K562 (cell line): ENCODE measurements around the gene PRTFDC1. TPM values are rescaled to one million over a fixed set of nuclear protein-coding genes. Genes with fewer than 3 reads are reported as not detected.

ENCODE experiments used
- ARID2 ChIP-seq: fragments of 450-650 bp; IDR thresholded peaks from 2 replicates; pipeline ENCODE4 v1.6.1; 2017; ENCODE audit warnings: antibody characterized with exemption, mild to moderate bottlenecking
- CBFA2T2 ChIP-seq: fragments of 450-650 bp; conservative IDR thresholded peaks from 2 replicates; pipeline ENCODE4 v1.6.1; 2017; ENCODE audit warnings: mild to moderate bottlenecking
- EGR1 ChIP-seq: fragments of 450-650 bp; conservative IDR thresholded peaks from 2 replicates; pipeline ENCODE4 v1.6.1; 2017; ENCODE audit warnings: mild to moderate bottlenecking
- EHMT2 ChIP-seq: fragments of 450-650 bp; IDR thresholded peaks from 2 replicates; pipeline ENCODE4 v1.6.1; 2018; ENCODE audit warnings: antibody characterized with exemption
- ELF1 ChIP-seq: fragments of 200-800 bp; sonication (Bioruptor generic); IDR thresholded peaks from 2 replicates; pipeline ENCODE4 v1.6.1; 2016; ENCODE audit warnings: missing genetic modification characterization, missing compliant biosample characterization
- ELF4 ChIP-seq: fragments of 450-650 bp; formaldehyde crosslinking; IDR thresholded peaks from 2 replicates; pipeline ENCODE4 v1.4.0; 2022; ENCODE audit warnings: missing genetic modification characterization
- ESRRB ChIP-seq: fragments of 250-450 bp; sonication (Bioruptor Pico); IDR thresholded peaks from 2 replicates; pipeline ENCODE4 v1.5.0; 2020; ENCODE audit warnings: mild to moderate bottlenecking, moderate library complexity, borderline replicate concordance
- FOXK2 ChIP-seq, 2 experiments: fragments of 450-650 bp; IDR thresholded peaks in 1 of 2; conservative IDR thresholded peaks in 1 of 2; 2 replicates each; pipeline ENCODE4 v1.6.1; 2016; ENCODE audit warnings: low read depth in 2 of 2, mild to moderate bottlenecking in 1 of 2
- HNRNPLL ChIP-seq: fragments of 200-400 bp; formaldehyde crosslinking; IDR thresholded peaks from 2 replicates; pipeline ENCODE4 v1.6.1; 2017; ENCODE audit warnings: low read length, low read depth, mild to moderate bottlenecking; ENCODE audit not compliant: poor library complexity, severe bottlenecking
- MTA2 ChIP-seq: fragments of 450-650 bp; IDR thresholded peaks from 2 replicates; pipeline ENCODE4 v1.6.1; 2016; ENCODE audit warnings: low read depth
- NFIC ChIP-seq: fragments of 450-650 bp; IDR thresholded peaks from 2 replicates; pipeline ENCODE4 v1.6.1; 2017; ENCODE audit warnings: mild to moderate bottlenecking, inconsistent platforms
- PHF20 ChIP-seq: fragments of 450-650 bp; IDR thresholded peaks from 2 replicates; pipeline ENCODE4 v1.6.1; 2018; ENCODE audit not compliant: partially characterized antibody
- POLR2H ChIP-seq: IDR thresholded peaks from 2 replicates; pipeline ENCODE4 v1.6.1; 2016; ENCODE audit warnings: missing genetic modification characterization, low read depth, mild to moderate bottlenecking, control low read depth, missing compliant biosample characterization, moderate library complexity
- RNF2 ChIP-seq: sonication (generic); IDR thresholded peaks from 2 replicates; pipeline ENCODE4 v1.6.1; 2016
- STAG1 ChIP-seq: sonication (generic); formaldehyde crosslinking; IDR thresholded peaks from 2 replicates; pipeline ENCODE4 v1.5.0; 2020; ENCODE audit warnings: missing genetic modification reagents, borderline replicate concordance
- TAF7 ChIP-seq: fragments of 450-650 bp; IDR thresholded peaks from 2 replicates; pipeline ENCODE4 v1.6.1; 2016; ENCODE audit warnings: missing genetic modification characterization, missing compliant biosample characterization
- TFAM ChIP-seq: fragments of 250-450 bp; sonication (Bioruptor Pico); conservative IDR thresholded peaks from 2 replicates; pipeline ENCODE4 v1.5.0; 2021; ENCODE audit warnings: mild to moderate bottlenecking, moderate library complexity
- THRAP3 ChIP-seq: fragments of 450-650 bp; IDR thresholded peaks from 2 replicates; pipeline ENCODE4 v1.6.1; 2016; ENCODE audit warnings: mild to moderate bottlenecking, inconsistent platforms, borderline replicate concordance
- YY1 ChIP-seq, 3 experiments: IDR thresholded peaks; 2 replicates each; pipeline ENCODE4 v1.6.1; 2011; ENCODE audit warnings: low read length in 2 of 3, mild to moderate bottlenecking in 2 of 3, moderate library complexity in 2 of 3, borderline replicate concordance in 1 of 3, control low read depth in 1 of 3, low read depth in 1 of 3; ENCODE audit not compliant: insufficient read depth in 3 of 3, insufficient replicate concordance in 2 of 3, control insufficient read depth in 1 of 3, insufficient read length in 1 of 3; ENCODE audit errors: extremely low read depth in 1 of 3
- ZHX1 ChIP-seq: fragments of 150-350 bp; conservative IDR thresholded peaks from 2 replicates; pipeline ENCODE4 v1.6.1; 2014; ENCODE audit warnings: low read length
- ZNF277 ChIP-seq: fragments of 250-450 bp; sonication (Bioruptor Pico); IDR thresholded peaks from 2 replicates; pipeline ENCODE4 v1.8.0; 2022; ENCODE audit warnings: inconsistent platforms, mild to moderate bottlenecking, moderate library complexity, borderline replicate concordance
- ZNF445 ChIP-seq: fragments of 250-450 bp; sonication (Bioruptor Pico); IDR thresholded peaks from 2 replicates; pipeline ENCODE4 v1.4.0; 2020; ENCODE audit warnings: low read depth, mild to moderate bottlenecking, moderate library complexity
- ZNF449 ChIP-seq: fragments of 250-450 bp; sonication (Bioruptor Pico); IDR thresholded peaks from 2 replicates; pipeline ENCODE4 v1.8.0; 2022; ENCODE audit warnings: moderate library complexity, mild to moderate bottlenecking, inconsistent platforms
- polyA plus RNA-seq, 8 experiments: library from polyadenylated mRNA; depleted of rRNA in 4 of 8; stranded (reverse) in 5 of 8; unstranded in 3 of 8; fragments of >200 nt; fragmentation: Nextera tagmentation in 2 of 8; fragmentation: Illumina TruSeq in 1 of 8; extraction: Ambion mirVana in 2 of 8; extraction: Trizol in 1 of 8; gene quantifications; 2 replicates each; pipeline versions ENCODE4 v1.2.1 to v1.2.3, GENCODE V29; 2011 to 2014; ENCODE audit warnings: inconsistent platforms in 1 of 8, missing spikeins in 1 of 8
- total RNA-seq, 7 experiments: library from RNA; depleted of rRNA in 6 of 7; stranded (reverse); fragments of >200 nt in 6 of 7; fragmentation: Illumina TruSeq in 2 of 7; extraction: Trizol in 2 of 7; gene quantifications; 2 replicates each; pipeline versions ENCODE4 v1.2.1 to v1.2.3, GENCODE V29; 2011 to 2021; ENCODE audit warnings: low replicate concordance in 1 of 7

PRTFDC1 gene
- total and polyA plus RNA-seq, 9 of the 15 experiments (the other 6 are each of a cell fraction or from before 2014, with no cell fraction given): 7.0 to 27.6 (median 10.0) TPM

GRCh38 chr10:24958721-24959381 lies 6.4 kb upstream of the PRTFDC1 start (continued):
- TF ChIP-seq ZNF449 (CRISPR knock-in tag): 0 out of 2 replicates have a peak, but pooled peaks have one; percentile 44
- TF ChIP-seq ARID2: no peak
- peak in 1 of 2 experiments; percentile 57; a peak in 2 of 4 replicates for TF ChIP-seq FOXK2 (conservative IDR thresholded peaks at IDR 0.05 in 1 of 2, IDR thresholded peaks at IDR 0.05 in 1 of 2; ENCODE audit: low read depth in 2 of 2)
- TF ChIP-seq POLR2H (tag): 0 out of 2 replicates have a peak, but pooled peaks have one; percentile 32
- 0 out of 2 replicates have a peak, but pooled peaks have one; percentile 28 for TF ChIP-seq TAF7
- peak; percentile 68; the same call in 1 of the 2 replicates for TF ChIP-seq EHMT2
- TF ChIP-seq TFAM (CRISPR knock-in tag): no peak
- no peak for TF ChIP-seq HNRNPLL
- TF ChIP-seq STAG1 (CRISPR knock-in tag): no peak
- 0 out of 2 replicates have a peak, but pooled peaks have one; percentile 64 for TF ChIP-seq ELF4 (CRISPR knock-in tag)
- no peak for TF ChIP-seq EGR1
- no peak for TF ChIP-seq ESRRB (CRISPR knock-in tag)
- no peak for TF ChIP-seq THRAP3
- no peak for TF ChIP-seq ZNF277
- TF ChIP-seq YY1 (IDR thresholded peaks at IDR 0.05; ENCODE audit: borderline replicate concordance in 1 of 3, control insufficient read depth in 1 of 3, extremely low read depth in 1 of 3, insufficient read depth in 3 of 3, insufficient read length in 1 of 3, insufficient replicate concordance in 2 of 3, low read depth in 1 of 3, low read length in 2 of 3): peak in 1 of 3 experiments; percentile 36
- peak; percentile 53; the same call in 1 of the 2 replicates for TF ChIP-seq CBFA2T2
- TF ChIP-seq ZHX1: no peak
- TF ChIP-seq ZNF445 (CRISPR knock-in tag): peak; percentile 70; the same call in 1 of the 2 replicates
- 0 out of 2 replicates have a peak, but pooled peaks have one; percentile 63 for TF ChIP-seq RNF2
- TF ChIP-seq NFIC: no peak; the same call in 1 of the 2 replicates
- TF ChIP-seq MTA2: no peak
- TF ChIP-seq ELF1: no peak
- no peak for TF ChIP-seq PHF20
